Activated CD8-positive, alpha-beta T cell treated with anti-CD3 and anti-CD28 coated beads for 36 hours (primary cell): Measurements from ENCODE around the gene MIA2. TPM values are rescaled to one million over a fixed set of nuclear protein-coding genes. Genes with fewer than 3 reads are reported as not detected.
"Not testable (repeated sequence)": the region's sequence is repeated elsewhere in the genome, so short reads cannot be mapped to it uniquely, and the experiment has no call there.

ENCODE experiments used
- ATAC-seq: fragments of 200-7000 bp; cut with Tn5 transposase; one replicate; pipeline ENCODE4 v1.10.0; 2021; ENCODE audit warnings: mild to moderate bottlenecking, moderate library complexity
- CTCF ChIA-PET: fragments of 350-600 bp; sonication (Branson Sonifier 250); formaldehyde crosslinking; loops from one replicate; lab custom pipeline; 2021; ENCODE audit warnings: antibody characterized with exemption; lab: Charles Lee
- POLR2A ChIA-PET: fragments of 350-600 bp; sonication (Branson Sonifier 250); formaldehyde crosslinking; loops from one replicate; lab custom pipeline; 2021; ENCODE audit warnings: antibody characterized with exemption; lab: Charles Lee
- DNase-seq: peaks from one replicate; pipeline ENCODE4 v3.0.0-alpha.2; 2020
- H3K27ac Mint-ChIP-seq: one replicate; pipeline ENCODE4 v1.8.0; 2021; ENCODE audit warnings: mild to moderate bottlenecking, mixed read lengths
- H3K27me3 Mint-ChIP-seq: one replicate; pipeline ENCODE4 v1.8.0; 2021; ENCODE audit warnings: mixed read lengths
- H3K36me3 Mint-ChIP-seq: one replicate; pipeline ENCODE4 v1.8.0; 2021; ENCODE audit warnings: low read depth, mixed read lengths
- H3K4me1 Mint-ChIP-seq: one replicate; pipeline ENCODE4 v1.8.0; 2021; ENCODE audit warnings: low read depth, mixed read lengths
- H3K4me3 Mint-ChIP-seq: one replicate; pipeline ENCODE4 v1.8.0; 2021; ENCODE audit warnings: mild to moderate bottlenecking, moderate library complexity, mixed read lengths
- H3K9me3 Mint-ChIP-seq: one replicate; pipeline ENCODE4 v1.8.0; 2021; ENCODE audit warnings: mixed read lengths
- CTCF ChIP-seq: fragments of 200-600 bp; IDR thresholded peaks from one replicate; pipeline ENCODE4 v1.8.0; 2022; ENCODE audit warnings: antibody characterized with exemption, mild to moderate bottlenecking
- intact Hi-C: fragments of 100-400 bp; cut with micrococcal nuclease; formaldehyde crosslinking; loops from one replicate; pipeline ENCODE4 v1.10.0; 2022
- total RNA-seq, 2 experiments: library from RNA; stranded (reverse); gene quantifications; one replicate each; pipeline ENCODE4 v1.2.3, GENCODE V29; 2021

Gene MIA2
- total RNA-seq, 2 experiments from 2014 or later: 17.6 to 18.3 TPM

- Mint-ChIP-seq H3K4me3 (no peak overlapping the region), H3K9me3 (no peaks in the 10 kb centered on the region), H3K4me1 (peaks cover 18% of the 10 kb centered on the region), H3K27me3 (no peaks in the 10 kb centered on the region), H3K36me3 (peaks cover 25% of the 10 kb centered on the region), H3K27ac (no peak overlapping the region)
- ATAC-seq: no peak
- POLR2A ChIA-PET: interaction anchor here (0.8 to 3.3 kb wide), 3 partner anchors 10 to 30 kb away, joined by 3 to 17 read pairs (median 15); partner anchors contain the start of gene TRAPPC6B
- CTCF ChIA-PET: no interaction called here
- no peak for TF ChIP-seq CTCF
- intact Hi-C loops: no loop called here
- no peak for DNase-seq
Measured at GRCh38 chr14:39186941-39187525, 46.7 kb upstream of the MIA2 start.

GRCh38 chr14:39203659-39204606 lies 29.8 kb upstream of the MIA2 start:
- DNase-seq (no peak), ATAC-seq (no peak)
- no peaks in the 10 kb centered on the region for H3K27me3 Mint-ChIP-seq
- H3K36me3 Mint-ChIP-seq: no peaks in the 10 kb centered on the region
- ChIA-PET CTCF (interaction anchor here (1.1 kb wide), 1 partner anchor 9 kb away, joined by 3 read pairs; no protein-coding TSS in a partner anchor), POLR2A (interaction anchor here (0.6 to 1.5 kb wide), 5 partner anchors 7 to 19 kb away, joined by 3 to 5 read pairs (median 3); no protein-coding TSS in a partner anchor)
- no peak for TF ChIP-seq CTCF
- H3K4me1 Mint-ChIP-seq: peaks cover 17% of the 10 kb centered on the region
- peaks cover 5% of the 10 kb centered on the region for H3K9me3 Mint-ChIP-seq
- intact Hi-C loops: no loop called here
- no peak overlapping the region for H3K27ac Mint-ChIP-seq
- no peak overlapping the region for H3K4me3 Mint-ChIP-seq

- DNase-seq, H3K36me3 Mint-ChIP-seq, H3K27me3 Mint-ChIP-seq, intact Hi-C loops, H3K4me3 Mint-ChIP-seq, H3K9me3 Mint-ChIP-seq, ATAC-seq: not testable (repeated sequence)
- Mint-ChIP-seq H3K27ac (peak overlapping the region; percentile 76), H3K4me1 (peaks cover 17% of the 10 kb centered on the region)
- ChIA-PET CTCF (interaction anchor here (1.0 to 1.4 kb wide), 4 partner anchors 18 to 24 kb away, joined by 3 to 4 read pairs (median 4); no protein-coding TSS in a partner anchor), POLR2A (interaction anchor here (1.8 kb wide), 1 partner anchor 26 kb away, joined by 5 read pairs; no protein-coding TSS in a partner anchor)
Measured at GRCh38 chr14:39207430-39207829, 26.3 kb upstream of the MIA2 start.

GRCh38 chr14:39211109-39211741 lies 22.5 kb upstream of the MIA2 start:
- ATAC-seq: no peak
- no peak for DNase-seq
- ChIA-PET POLR2A (interaction anchor here (0.6 kb wide), 1 partner anchor 12 kb away, joined by 3 read pairs; no protein-coding TSS in a partner anchor), CTCF (no interaction called here)
- Mint-ChIP-seq H3K9me3 (peaks cover 5% of the 10 kb centered on the region), H3K27ac (no peak overlapping the region), H3K27me3 (no peaks in the 10 kb centered on the region), H3K4me1 (peaks cover 14% of the 10 kb centered on the region), H3K36me3 (no peaks in the 10 kb centered on the region), H3K4me3 (no peak overlapping the region)
- intact Hi-C loops: no loop called here
- TF ChIP-seq CTCF: no peak

GRCh38 chr14:39212034-39212433 lies 21.7 kb upstream of the MIA2 start:
- DNase-seq: no peak
- Mint-ChIP-seq H3K36me3 (no peaks in the 10 kb centered on the region), H3K27ac (no peak overlapping the region), H3K9me3 (peaks cover 2% of the 10 kb centered on the region), H3K4me3 (no peak overlapping the region), H3K27me3 (no peaks in the 10 kb centered on the region), H3K4me1 (peaks cover 12% of the 10 kb centered on the region)
- ChIA-PET POLR2A (interaction anchor here (0.6 kb wide), 1 partner anchor 13 kb away, joined by 3 read pairs; no protein-coding TSS in a partner anchor), CTCF (no interaction called here)
- intact Hi-C loops: no loop called here
- ATAC-seq: no peak
- TF ChIP-seq CTCF: no peak
